Upper lobe of right lung (tissue), 1 donor: ENCODE results near the gene LRFN2. TPM values are rescaled to one million over a fixed set of nuclear protein-coding genes. Genes with fewer than 3 reads are reported as not detected.

Source experiments
- ATAC-seq: fragments of 200-7000 bp; cut with Tn5 transposase; one replicate; pipeline ENCODE4 v1.9.1; 2020; ENCODE audit warnings: mild to moderate bottlenecking, moderate library complexity
- DNase-seq: peaks from one replicate; pipeline ENCODE4 v3.0.0-alpha.2; 2020
- H3K27ac ChIP-seq: fragments of 200-600 bp; one replicate; pipeline ENCODE4 v1.8.0; 2022
- H3K27me3 ChIP-seq: fragments of 200-600 bp; one replicate; pipeline ENCODE4 v1.8.0; 2022; ENCODE audit warnings: mild to moderate bottlenecking
- H3K36me3 ChIP-seq: fragments of 200-600 bp; one replicate; pipeline ENCODE4 v1.8.0; 2022
- H3K4me1 ChIP-seq: fragments of 200-600 bp; one replicate; pipeline ENCODE4 v1.8.0; 2022
- H3K4me3 ChIP-seq: fragments of 200-600 bp; one replicate; pipeline ENCODE4 v1.8.0; 2022; ENCODE audit warnings: mild to moderate bottlenecking
- H3K9me3 ChIP-seq: fragments of 200-600 bp; one replicate; pipeline ENCODE4 v1.8.0; 2022
- intact Hi-C: fragments of 100-400 bp; cut with DNase I; formaldehyde crosslinking; loops from one replicate; pipeline ENCODE4 v1.11.0; 2022
- total RNA-seq: library from RNA; stranded (reverse); fragmentation: NEBNext Ultra II Directional; extraction: Animal tissue kit (Norgen Biotek cat#: 25700); gene quantifications from one replicate; pipeline ENCODE4 v1.2.1, GENCODE V29; 2021
- TF ChIP-seq, protein P1 (sequence below): fragments of 200-600 bp; IDR thresholded peaks from one replicate; pipeline ENCODE4 v1.8.0; 2022; ENCODE audit warnings: antibody characterized with exemption
- donor health status: DM: no; HTN: yes; CAD: no; lungs with severe emphysema.

LRFN2 gene
- total RNA-seq, 1 donor from 2014 or later: not detected

DNA sequence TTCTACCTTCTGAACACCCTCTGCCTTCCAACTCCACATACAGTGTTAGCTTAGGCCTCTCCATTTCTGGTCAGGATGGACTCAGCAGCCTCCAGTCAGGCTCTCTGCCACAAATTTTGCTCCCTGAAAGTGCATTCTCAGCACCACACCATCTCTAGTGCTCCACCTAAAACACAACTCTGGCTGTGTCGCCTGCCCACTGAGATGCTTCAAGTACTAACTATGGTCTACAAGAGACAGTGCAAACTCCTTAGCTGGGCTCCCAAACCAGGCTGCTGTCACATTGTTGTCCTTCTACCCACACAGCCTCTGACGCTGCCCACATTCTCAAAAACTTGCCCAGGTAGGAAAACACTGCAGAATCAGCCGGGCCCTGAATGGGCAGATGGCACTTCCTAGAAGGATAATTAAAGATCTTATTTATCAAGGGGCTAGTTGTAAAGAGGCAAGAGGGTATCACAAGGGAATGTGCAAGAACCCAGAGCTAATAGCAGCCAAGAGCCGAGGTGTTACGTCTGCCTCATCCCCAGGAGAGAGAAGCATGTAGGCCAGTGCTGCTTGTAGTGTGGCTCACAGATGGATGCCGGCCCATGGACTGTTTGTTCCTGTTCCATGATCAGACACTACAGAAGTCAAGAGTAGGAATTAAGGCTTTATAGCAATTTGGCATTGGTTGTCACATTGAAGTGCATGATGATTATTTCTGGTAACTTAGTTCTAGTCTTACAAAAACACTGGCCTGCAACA lies 189.7 kb downstream of the LRFN2 start:
- Histone ChIP-seq H3K36me3 (no peaks in the 10 kb centered on the region), H3K9me3 (no peaks in the 10 kb centered on the region), H3K4me1 (no peaks in the 10 kb centered on the region), H3K27me3 (no peaks in the 10 kb centered on the region), H3K4me3 (no peak overlapping the region), H3K27ac (no peak overlapping the region)
- ATAC-seq (no peak), DNase-seq (no peak)
- intact Hi-C loops: no loop called here
- TF ChIP-seq, protein P1, sequence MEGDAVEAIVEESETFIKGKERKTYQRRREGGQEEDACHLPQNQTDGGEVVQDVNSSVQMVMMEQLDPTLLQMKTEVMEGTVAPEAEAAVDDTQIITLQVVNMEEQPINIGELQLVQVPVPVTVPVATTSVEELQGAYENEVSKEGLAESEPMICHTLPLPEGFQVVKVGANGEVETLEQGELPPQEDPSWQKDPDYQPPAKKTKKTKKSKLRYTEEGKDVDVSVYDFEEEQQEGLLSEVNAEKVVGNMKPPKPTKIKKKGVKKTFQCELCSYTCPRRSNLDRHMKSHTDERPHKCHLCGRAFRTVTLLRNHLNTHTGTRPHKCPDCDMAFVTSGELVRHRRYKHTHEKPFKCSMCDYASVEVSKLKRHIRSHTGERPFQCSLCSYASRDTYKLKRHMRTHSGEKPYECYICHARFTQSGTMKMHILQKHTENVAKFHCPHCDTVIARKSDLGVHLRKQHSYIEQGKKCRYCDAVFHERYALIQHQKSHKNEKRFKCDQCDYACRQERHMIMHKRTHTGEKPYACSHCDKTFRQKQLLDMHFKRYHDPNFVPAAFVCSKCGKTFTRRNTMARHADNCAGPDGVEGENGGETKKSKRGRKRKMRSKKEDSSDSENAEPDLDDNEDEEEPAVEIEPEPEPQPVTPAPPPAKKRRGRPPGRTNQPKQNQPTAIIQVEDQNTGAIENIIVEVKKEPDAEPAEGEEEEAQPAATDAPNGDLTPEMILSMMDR: no peak

DNA sequence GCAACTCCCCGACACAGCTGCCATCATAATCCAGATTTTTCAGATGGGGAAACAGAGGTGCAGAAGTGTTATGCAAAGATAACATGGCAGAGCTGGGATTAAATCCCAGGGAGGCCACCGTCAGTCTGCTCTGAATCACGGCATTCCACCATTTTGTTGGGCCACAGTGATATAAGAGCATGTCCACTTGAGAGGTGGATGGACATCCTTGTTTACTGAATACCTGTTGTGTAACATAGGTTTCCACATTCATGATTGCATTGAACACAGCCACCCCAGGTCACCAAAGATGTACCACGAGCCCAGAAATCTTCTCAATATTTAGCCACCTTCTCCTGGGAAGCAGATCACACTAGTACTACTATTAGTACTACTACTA lies 191.5 kb downstream of the LRFN2 start:
- TF ChIP-seq, protein P1: no peak
- Histone ChIP-seq H3K27me3 (no peaks in the 10 kb centered on the region), H3K9me3 (no peaks in the 10 kb centered on the region), H3K36me3 (no peaks in the 10 kb centered on the region), H3K4me1 (no peaks in the 10 kb centered on the region), H3K4me3 (no peak overlapping the region), H3K27ac (no peak overlapping the region)
- intact Hi-C loops: no loop called here
- ATAC-seq: no peak
- DNase-seq: no peak

DNA sequence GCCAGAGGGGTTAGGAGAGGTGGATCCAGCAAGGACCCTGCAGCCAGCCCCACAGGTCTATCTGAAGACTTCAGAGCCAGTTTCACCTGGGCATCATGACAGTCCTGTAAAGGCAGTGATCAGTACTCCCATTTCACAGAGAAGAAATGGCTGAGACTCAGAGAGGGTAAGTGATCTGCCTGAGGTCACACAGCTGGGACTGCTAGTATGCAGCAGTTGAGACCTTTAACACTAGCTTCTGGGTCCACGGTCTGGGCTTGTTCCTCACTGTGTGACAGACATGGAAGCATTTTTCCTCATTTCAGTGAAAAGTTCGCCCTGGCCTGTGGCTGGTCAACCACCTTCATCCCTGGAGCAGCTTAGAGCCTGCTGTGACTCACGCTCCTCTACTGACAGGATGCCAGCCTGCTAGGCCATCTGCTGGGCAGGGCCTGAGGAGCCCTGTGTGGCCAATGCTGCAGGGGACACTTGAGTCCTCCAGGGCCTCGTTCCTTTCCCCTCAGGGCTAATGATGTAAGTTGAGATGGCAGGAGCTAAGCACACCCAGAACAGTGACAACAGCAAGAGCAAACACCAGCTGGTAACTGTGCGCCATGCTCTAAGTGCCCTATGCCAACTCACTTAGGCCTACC lies 192.0 kb downstream of the LRFN2 start:
- no peaks in the 10 kb centered on the region for H3K27me3 ChIP-seq
- ATAC-seq (peak; percentile 45), DNase-seq (no peak)
- H3K36me3 ChIP-seq: no peaks in the 10 kb centered on the region
- no peaks in the 10 kb centered on the region for H3K9me3 ChIP-seq
- no peak overlapping the region for H3K27ac ChIP-seq
- intact Hi-C loops: no loop called here
- TF ChIP-seq, protein P1: no peak
- H3K4me1 ChIP-seq: no peaks in the 10 kb centered on the region
- H3K4me3 ChIP-seq: no peak overlapping the region

DNA sequence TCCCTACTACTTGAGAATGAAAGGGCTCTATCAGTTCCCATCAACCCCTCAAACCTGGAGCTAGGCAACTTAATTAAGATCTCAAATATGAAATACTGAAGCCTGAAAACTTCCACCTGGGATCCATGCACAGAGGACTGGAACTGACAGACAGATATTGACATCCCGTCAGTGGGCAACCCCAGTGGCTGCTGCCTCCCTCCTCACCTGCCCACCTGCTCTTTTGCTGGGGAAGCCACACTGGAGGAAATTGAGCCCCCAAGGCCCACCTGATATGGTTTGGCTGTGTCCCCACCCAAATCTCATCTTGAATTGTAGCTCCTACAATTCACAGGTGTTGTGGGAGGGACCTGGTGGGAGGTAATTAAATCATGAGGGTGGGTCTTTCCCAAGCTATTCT lies 192.8 kb downstream of the LRFN2 start:
- Histone ChIP-seq H3K9me3 (no peaks in the 10 kb centered on the region), H3K4me3 (no peak overlapping the region), H3K36me3 (no peaks in the 10 kb centered on the region), H3K27me3 (no peaks in the 10 kb centered on the region), H3K27ac (no peak overlapping the region), H3K4me1 (no peaks in the 10 kb centered on the region)
- TF ChIP-seq, protein P1: no peak
- DNase-seq (no peak), ATAC-seq (no peak)
- intact Hi-C loops: no loop called here

DNA sequence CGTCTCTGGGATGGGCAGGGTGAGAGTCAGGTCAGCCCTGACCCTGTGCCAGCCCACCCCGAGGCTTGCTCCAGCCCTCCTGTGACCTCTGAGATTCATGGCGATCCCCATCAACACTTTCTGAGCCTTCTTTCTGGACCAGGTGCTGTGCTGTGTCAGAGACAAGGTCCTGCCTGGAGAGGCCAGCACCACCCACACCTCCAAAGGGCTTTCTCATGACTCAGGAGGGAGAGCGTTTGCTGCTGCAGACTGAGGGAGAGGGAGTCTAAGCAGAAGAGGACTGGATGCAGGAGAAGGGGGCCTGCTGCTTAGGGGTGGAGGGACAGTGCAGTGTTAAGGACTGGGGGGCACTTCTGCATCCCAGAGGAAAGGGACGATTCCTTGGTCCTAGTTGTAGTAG lies 193.5 kb downstream of the LRFN2 start:
- TF ChIP-seq, protein P1: no peak
- no peaks in the 10 kb centered on the region for H3K27me3 ChIP-seq
- H3K36me3 ChIP-seq: no peaks in the 10 kb centered on the region
- H3K4me1 ChIP-seq: no peaks in the 10 kb centered on the region
- no peak for DNase-seq
- H3K9me3 ChIP-seq: no peaks in the 10 kb centered on the region
- ATAC-seq: no peak
- intact Hi-C loops: no loop called here
- no peak overlapping the region for H3K27ac ChIP-seq
- no peak overlapping the region for H3K4me3 ChIP-seq
